Hepatocyte (in vitro differentiated cells): Measurements from ENCODE around the gene ABO. TPM values are rescaled to one million over a fixed set of nuclear protein-coding genes. Genes with fewer than 3 reads are reported as not detected.

Experiments
- DNase-seq: peaks from one replicate; pipeline ENCODE4 v3.0.0-alpha.2; 2016; ENCODE audit warnings: low spot score
- H2AFZ ChIP-seq: fragments of 200-600 bp; sonication (generic); 2 replicates; pipeline ENCODE4 v1.6.0; 2016; ENCODE audit warnings: antibody characterized with exemption, mild to moderate bottlenecking
- H3K27ac ChIP-seq: fragments of 200-600 bp; sonication (generic); 2 replicates; pipeline ENCODE4 v1.5.1; 2016; ENCODE audit warnings: mild to moderate bottlenecking
- H3K27me3 ChIP-seq: fragments of 200-600 bp; sonication (generic); 2 replicates; pipeline ENCODE4 v1.6.1; 2016
- H3K36me3 ChIP-seq: fragments of 200-600 bp; sonication (generic); replicated peaks from 2 replicates; pipeline ENCODE4 v1.5.1; 2016; ENCODE audit warnings: low read depth; ENCODE audit not compliant: insufficient read depth
- H3K4me1 ChIP-seq: fragments of 200-600 bp; sonication (generic); 2 replicates; pipeline ENCODE4 v1.5.1; 2016; ENCODE audit warnings: mild to moderate bottlenecking, moderate library complexity; ENCODE audit not compliant: insufficient read depth
- H3K4me2 ChIP-seq: fragments of 200-600 bp; sonication (generic); 2 replicates; pipeline ENCODE4 v1.6.0; 2016
- H3K4me3 ChIP-seq: fragments of 200-600 bp; sonication (generic); 2 replicates; pipeline ENCODE4 v1.5.1; 2016; ENCODE audit warnings: mild to moderate bottlenecking
- H3K79me2 ChIP-seq: fragments of 200-600 bp; sonication (generic); 2 replicates; pipeline ENCODE4 v1.6.0; 2017; ENCODE audit warnings: mild to moderate bottlenecking
- H3K9me2 ChIP-seq: fragments of 200-600 bp; sonication (generic); replicated peaks from 2 replicates; pipeline ENCODE4 v1.6.0; 2017; ENCODE audit warnings: mild to moderate bottlenecking; ENCODE audit not compliant: insufficient read depth
- H3K9me3 ChIP-seq: fragments of 200-600 bp; sonication (generic); 2 replicates; pipeline ENCODE4 v1.5.1; 2016; ENCODE audit warnings: low read depth, mild to moderate bottlenecking
- H4K20me1 ChIP-seq: fragments of 200-600 bp; sonication (generic); 2 replicates; pipeline ENCODE4 v1.6.0; 2016; ENCODE audit warnings: mild to moderate bottlenecking; ENCODE audit not compliant: insufficient read depth, poor library complexity, severe bottlenecking
- CTCF ChIP-seq: fragments of 200-600 bp; sonication (generic); IDR thresholded peaks from 2 replicates; pipeline ENCODE4 v1.5.1; 2016; ENCODE audit warnings: antibody characterized with exemption, mild to moderate bottlenecking; ENCODE audit not compliant: poor library complexity
- EZH2 ChIP-seq: fragments of 200-600 bp; sonication (generic); IDR thresholded peaks from 2 replicates; pipeline ENCODE4 v1.6.1; 2016; ENCODE audit warnings: antibody characterized with exemption, mild to moderate bottlenecking, borderline replicate concordance
- EZH2phosphoT487 ChIP-seq: fragments of 200-600 bp; sonication (generic); IDR thresholded peaks from one replicate; pipeline ENCODE4 v1.6.1; 2018; ENCODE audit warnings: antibody characterized with exemption, mild to moderate bottlenecking, low read depth, moderate library complexity; ENCODE audit not compliant: unreplicated experiment, severe bottlenecking
- WGBS: methylation state at CpG from one replicate; pipeline ENCODE4 v1.1.6; 2016; ENCODE audit warnings: low lambda C conversion rate; ENCODE audit errors: missing lambda C conversion rate; 5-methylcytosine and 5-hydroxymethylcytosine counted together
- polyA plus RNA-seq: library from polyadenylated mRNA; unstranded; fragments of >200 nt; fragmentation: Nextera tagmentation; extraction: Ambion mirVana; gene quantifications from 2 replicates; pipeline ENCODE4 v1.2.1, GENCODE V29; 2016
- total RNA-seq: library from RNA; depleted of rRNA; stranded (reverse); fragments of >200 nt; gene quantifications from 2 replicates; pipeline ENCODE4 v1.2.3, GENCODE V29; 2014

Gene ABO
- total and polyA plus RNA-seq, 2 experiments from 2014 or later, result 4.8 to 15.7 TPM

GRCh38 chr9:133306242-133307204 is 31.5 kb upstream of the ABO start:
- Histone ChIP-seq H4K20me1 (no peaks in the 10 kb centered on the region), H2AFZ (no peak overlapping the region), H3K27me3 (no peaks in the 10 kb centered on the region), H3K4me1 (no peaks in the 10 kb centered on the region), H3K9me3 (no peaks in the 10 kb centered on the region), H3K4me3 (no peak overlapping the region), H3K4me2 (no peak overlapping the region), H3K79me2 (no peaks in the 10 kb centered on the region), H3K36me3 (no peaks in the 10 kb centered on the region), H3K27ac (no peak overlapping the region), H3K9me2 (no peaks in the 10 kb centered on the region)
- 82% methylated on average over 31 of the region's 31 CpGs for WGBS
- DNase-seq, result no peak
- TF ChIP-seq EZH2phosphoT487, result no peak
- TF ChIP-seq EZH2, result no peak
- TF ChIP-seq CTCF, result no peak

GRCh38 chr9:133305731-133306130 is 30.7 kb upstream of the ABO start:
- Histone ChIP-seq H3K4me1 (no peaks in the 10 kb centered on the region), H2AFZ (no peak overlapping the region), H3K36me3 (no peaks in the 10 kb centered on the region), H3K9me2 (no peaks in the 10 kb centered on the region), H4K20me1 (no peaks in the 10 kb centered on the region), H3K27ac (no peak overlapping the region), H3K4me3 (no peak overlapping the region), H3K27me3 (no peaks in the 10 kb centered on the region), H3K4me2 (no peak overlapping the region), H3K79me2 (no peaks in the 10 kb centered on the region), H3K9me3 (no peaks in the 10 kb centered on the region)
- no peak for TF ChIP-seq EZH2phosphoT487
- TF ChIP-seq EZH2, result no peak
- TF ChIP-seq CTCF, result no peak
- WGBS, result 95% methylated on average over 16 of the region's 23 CpGs
- DNase-seq, result no peak

- no peaks in the 10 kb centered on the region for H3K79me2 ChIP-seq
- H3K4me2 ChIP-seq, result no peak overlapping the region
- no peaks in the 10 kb centered on the region for H3K27me3 ChIP-seq
- H3K9me3 ChIP-seq, result no peaks in the 10 kb centered on the region
- 94% methylated on average over 32 of the region's 38 CpGs for WGBS
- TF ChIP-seq EZH2, result no peak
- TF ChIP-seq EZH2phosphoT487, result no peak
- TF ChIP-seq CTCF, result no peak
- DNase-seq, result no peak
- H3K9me2 ChIP-seq, result no peaks in the 10 kb centered on the region
- no peak overlapping the region for H3K27ac ChIP-seq
- no peaks in the 10 kb centered on the region for H4K20me1 ChIP-seq
- H3K36me3 ChIP-seq, result no peaks in the 10 kb centered on the region
- no peaks in the 10 kb centered on the region for H3K4me1 ChIP-seq
- no peak overlapping the region for H3K4me3 ChIP-seq
- H2AFZ ChIP-seq, result no peak overlapping the region
Measured at GRCh38 chr9:133304477-133305377, 29.7 kb upstream of the ABO start.
